ENCODE results near the gene HNRNPA2B1.
"Not testable (repeated sequence)": the region's sequence is repeated elsewhere in the genome, so short reads cannot be mapped to it uniquely, and the experiment has no call there.

The HNRNPA2B1 gene

DNA sequence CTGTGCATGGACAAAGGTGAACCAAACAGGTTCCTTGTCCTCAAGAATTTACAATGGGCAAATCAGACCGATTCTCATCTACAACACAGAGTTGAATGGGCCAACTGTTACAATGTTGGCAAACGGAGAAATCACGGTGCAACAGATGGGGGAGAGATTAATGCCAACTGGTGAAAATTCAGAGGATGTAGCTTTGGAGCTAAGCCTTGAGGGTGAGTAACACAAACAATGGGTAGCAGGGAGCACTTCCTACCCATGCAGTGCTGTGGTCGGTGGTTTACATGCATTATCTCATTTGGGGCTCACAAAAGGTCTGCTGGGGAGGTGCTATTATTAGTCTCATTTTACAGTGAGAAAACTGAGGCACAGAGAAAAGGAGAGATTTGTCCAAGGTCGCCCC lies 49.5 kb downstream of the HNRNPA2B1 start:
- in situ Hi-C loops (cut with MboI; ENCODE audit: low sequenced_read_pairs), result no loop called here

DNA sequence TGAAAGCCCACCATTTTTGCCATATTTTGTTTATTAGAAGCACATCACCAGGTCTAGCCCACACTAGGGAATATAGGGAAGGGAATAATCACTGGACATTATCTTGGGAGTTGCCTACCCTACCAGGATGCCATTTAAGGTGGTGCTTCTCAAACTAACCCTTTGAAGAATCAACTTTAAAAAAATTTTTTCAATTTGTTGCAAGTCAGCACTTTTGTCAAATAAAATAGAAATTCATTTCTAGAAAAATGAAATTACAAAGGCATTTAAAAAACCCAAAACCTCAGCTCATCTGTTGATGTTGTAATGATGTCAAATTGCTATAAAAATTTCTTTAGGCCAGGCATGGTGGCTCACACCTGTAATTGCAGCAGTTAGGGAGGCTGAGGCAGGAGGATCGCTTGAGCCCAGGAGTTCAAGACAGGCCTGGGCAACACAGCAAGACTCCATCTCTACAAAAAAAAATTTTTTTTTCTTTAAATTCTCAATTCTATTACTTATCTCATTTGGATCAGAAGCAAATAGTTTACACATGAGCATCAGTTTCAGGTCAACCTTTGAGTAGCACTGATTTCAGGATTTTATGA lies 51.1 kb downstream of the HNRNPA2B1 start:
- in situ Hi-C loops (cut with MboI; ENCODE audit: low sequenced_read_pairs), result no loop called here

DNA sequence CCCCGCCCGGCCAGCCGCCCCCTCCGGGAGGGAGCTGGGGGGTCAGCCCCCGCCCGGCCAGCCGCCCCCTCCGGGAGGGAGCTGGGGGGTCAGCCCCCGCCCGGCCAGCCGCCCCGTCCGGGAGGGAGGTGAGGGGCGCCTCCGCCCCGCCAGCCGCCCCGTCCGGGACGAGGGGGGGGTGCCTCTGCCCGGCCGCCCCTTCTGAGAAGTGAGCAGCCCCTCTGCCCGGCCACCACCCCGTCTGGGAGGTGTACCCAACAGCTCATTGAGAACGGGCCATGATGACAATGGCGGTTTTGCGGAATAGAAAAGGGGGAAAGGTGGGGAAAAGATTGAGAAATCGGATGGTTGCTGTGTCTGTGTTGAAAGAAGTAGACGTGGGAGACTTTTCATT lies 52.2 kb downstream of the HNRNPA2B1 start:
- in situ Hi-C loops (cut with MboI; ENCODE audit: low sequenced_read_pairs), result not testable (repeated sequence)

DNA sequence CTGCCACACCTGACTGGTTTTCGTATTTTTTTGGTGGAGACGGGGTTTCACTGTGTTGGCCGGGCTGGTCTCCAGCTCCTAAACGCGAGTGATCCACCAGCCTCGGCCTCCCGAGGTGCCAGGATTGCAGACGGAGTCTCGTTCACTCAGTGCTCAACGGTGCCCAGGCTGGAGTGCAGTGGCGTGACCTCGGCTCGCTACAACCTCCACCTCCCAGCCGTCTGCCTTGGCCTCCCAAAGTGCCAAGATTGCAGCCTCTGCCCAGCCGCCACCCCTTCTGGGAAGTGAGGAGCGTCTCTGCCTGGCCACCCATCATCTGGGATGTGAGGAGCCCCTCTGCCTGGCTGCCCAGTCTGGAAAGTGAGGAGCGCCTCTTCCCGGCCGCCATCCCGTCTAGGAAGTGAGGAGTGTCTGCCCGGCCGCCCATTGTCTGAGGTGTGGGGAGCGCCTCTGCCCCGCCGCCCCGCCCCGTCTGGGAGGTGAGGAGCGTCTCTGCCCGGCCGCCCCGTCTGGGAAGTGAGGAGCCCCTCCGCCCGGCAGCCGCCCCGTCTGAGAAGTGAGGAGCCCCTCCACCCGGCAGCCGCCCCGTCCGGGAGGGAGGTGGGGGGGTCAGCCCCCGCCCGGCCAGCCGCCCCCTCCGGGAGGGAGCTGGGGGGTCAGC lies 52.8 kb downstream of the HNRNPA2B1 start:
- in situ Hi-C loops (cut with MboI; ENCODE audit: low sequenced_read_pairs), result not testable (repeated sequence)

DNA sequence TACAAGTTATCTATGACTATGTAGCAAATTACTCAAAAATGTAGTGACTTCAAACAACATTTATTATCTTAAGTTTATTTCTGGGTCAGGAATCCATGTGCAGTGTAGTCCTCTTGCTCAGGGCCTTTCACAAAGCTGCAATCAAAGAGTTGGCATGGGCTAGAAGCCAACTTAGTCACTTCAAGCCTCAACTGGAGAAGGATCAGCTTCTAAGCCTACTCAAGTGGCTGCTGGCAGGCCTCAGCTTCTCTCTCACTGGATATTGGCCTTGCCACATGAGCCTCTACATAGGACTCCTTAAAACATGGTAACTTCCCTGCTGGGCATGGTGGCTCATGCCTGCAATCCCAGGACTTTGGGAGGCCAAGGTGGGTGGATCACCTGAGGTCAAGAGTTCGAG lies 53.5 kb downstream of the HNRNPA2B1 start:
- in situ Hi-C loops (cut with MboI; ENCODE audit: low sequenced_read_pairs), result no loop called here

DNA sequence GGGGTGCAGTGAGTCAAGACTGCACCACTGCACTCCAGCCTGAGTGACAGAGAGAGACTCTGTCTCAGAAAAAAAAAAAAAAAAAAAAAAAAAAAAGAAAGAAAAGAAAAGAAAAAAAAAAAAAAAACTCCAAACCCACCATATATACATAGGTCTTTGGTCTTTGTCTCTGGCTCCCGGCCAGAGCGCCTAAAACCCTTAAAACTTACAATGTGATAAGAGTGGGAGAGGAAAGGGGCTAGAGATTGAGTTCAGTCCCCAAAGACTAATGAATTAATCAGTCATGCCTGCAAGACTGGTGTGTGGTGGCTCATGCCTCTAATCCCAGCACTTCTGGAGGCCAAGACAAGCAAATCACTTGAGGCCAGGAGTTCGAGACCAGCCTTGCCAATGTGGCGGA lies 55.3 kb downstream of the HNRNPA2B1 start:
- in situ Hi-C loops (cut with MboI; ENCODE audit: low sequenced_read_pairs), result no loop called here

DNA sequence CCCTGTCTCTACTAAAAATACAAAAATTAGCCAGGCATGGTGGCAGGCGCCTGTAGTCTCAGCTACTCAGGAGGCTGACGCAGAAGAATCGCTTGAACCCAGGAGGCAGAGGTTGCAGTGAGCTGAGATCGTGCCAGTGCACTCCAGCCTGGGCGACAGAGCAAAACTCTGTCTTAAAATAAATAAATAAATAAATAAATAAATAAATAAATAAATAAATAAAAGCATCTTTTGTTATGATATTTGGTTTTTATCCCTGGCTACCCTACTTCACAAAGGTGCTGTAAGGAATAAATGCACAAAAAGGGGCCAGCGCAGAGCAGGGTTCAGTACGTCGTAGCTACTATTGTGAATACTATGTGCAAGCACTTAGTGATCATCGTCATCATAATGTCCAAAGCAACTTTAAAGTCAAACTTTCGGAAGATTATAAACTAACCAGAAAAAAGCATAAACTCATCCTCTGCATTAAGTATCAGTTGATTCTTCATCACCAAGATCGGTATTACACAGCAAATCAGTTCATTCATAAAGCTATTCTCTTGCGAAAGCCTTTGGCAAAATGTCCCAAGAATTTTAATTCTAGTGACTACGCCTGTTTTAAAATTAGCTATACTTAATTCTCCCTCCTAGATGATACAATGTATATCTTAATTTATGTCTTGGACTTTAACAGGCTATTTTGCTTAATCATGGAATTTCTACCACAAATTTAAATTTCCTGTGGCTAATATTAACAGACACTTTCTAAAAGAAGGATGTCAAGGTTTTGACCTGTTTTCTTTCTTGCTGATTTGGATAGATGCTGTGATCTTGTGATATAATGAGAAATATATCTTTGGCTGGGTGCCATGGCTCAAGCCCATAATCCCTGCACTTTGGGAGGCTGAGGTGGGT lies 56.1 kb downstream of the HNRNPA2B1 start:
- in situ Hi-C loops (cut with MboI; ENCODE audit: low sequenced_read_pairs), result no loop called here

DNA sequence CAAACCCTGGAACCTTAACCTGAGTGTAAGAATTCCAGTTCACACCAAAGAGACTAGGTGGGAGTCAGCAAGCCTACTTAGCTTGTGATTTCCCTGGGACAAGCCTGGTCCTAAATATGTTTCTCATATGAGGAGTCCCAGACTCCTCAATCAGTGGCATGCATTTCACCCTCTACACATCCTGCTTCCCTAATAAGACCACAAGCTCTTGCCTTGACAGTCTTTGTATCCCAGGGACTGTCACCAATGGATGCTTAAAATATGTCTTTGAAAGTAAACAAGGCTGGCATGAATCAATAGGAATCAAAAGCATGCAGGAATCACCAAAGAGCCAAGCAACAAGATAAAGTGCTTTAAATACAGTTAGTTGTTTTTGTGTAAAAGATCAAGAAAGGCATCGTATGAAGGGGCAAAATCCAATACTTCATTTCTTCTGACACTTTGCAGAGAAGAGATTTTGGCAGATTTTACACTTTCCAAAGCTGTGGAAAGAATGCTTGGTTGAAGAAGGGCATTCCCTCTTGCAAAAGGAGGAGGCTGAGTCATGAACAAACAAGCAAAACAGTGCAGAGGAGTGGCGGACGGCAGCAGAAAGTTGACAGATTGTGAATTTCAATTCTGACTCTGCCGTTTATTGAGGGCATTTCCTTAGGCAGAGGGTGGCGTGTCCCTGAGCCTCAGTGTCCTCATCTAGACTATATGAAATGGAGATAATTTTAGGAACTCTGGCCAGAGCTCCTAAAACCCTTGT lies 57.1 kb downstream of the HNRNPA2B1 start:
- in situ Hi-C loops (cut with MboI; ENCODE audit: low sequenced_read_pairs), result no loop called here

DNA sequence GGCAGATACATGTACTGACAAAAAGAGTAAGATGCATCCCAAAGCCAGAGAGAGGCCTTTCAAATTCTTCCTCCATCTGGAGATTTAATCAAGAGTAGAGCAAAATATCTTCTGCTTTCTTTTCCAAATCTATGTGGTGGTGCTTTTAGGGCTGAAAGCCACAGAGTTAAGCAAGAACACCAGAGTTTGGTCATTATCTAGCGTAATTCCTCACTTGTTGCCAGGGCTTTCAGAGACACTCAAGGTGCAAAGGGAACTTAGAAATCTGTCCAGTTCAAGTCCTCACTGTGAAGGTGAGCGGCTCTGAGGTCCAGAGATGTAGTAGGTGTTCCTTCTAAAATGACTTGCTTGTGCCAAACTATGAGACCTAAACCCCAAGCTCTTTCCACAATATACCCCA lies 59.5 kb downstream of the HNRNPA2B1 start:
- in situ Hi-C loops (cut with MboI; ENCODE audit: low sequenced_read_pairs), result no loop called here

DNA sequence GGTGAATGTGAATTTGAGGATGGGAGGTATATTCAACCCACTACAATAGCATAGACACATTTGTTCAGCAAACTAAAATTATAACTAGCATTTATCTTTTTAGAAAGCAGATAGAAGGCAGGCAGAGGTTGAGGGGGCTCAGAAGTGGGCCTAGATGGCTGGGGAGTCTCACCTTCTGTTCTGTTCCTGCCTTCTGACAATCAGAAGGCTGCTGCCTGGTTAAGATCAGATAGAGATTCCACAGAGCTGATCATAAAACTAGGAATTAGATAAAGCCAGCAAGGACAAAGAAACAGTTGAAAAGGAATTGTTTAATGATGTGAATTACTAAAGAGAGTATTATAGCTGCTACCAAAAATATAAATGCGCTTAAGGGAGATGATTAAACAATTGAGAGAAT lies 60.2 kb downstream of the HNRNPA2B1 start:
- in situ Hi-C loops (cut with MboI; ENCODE audit: low sequenced_read_pairs), result no loop called here

Data from HL-60/S4 treated with retinoic acid at 250 ng/mL for 4 days and 3 days (cell line).